Dendritic cell treated with granulocyte-macrophage colony-stimulating factor and Interleukin-4, amounts not matched to agents 40 ng/mL and 50 ng/mL, for 4 days (primary cell): ENCODE measurements around the gene GSE1.

ENCODE experiments used
- H3K27ac Mint-ChIP-seq: one replicate; pipeline ENCODE4 v1.8.0; 2022; ENCODE audit warnings: mild to moderate bottlenecking, mixed read lengths
- H3K27me3 Mint-ChIP-seq: one replicate; pipeline ENCODE4 v1.8.0; 2022; ENCODE audit warnings: mild to moderate bottlenecking, mixed read lengths
- H3K36me3 Mint-ChIP-seq: one replicate; pipeline ENCODE4 v1.8.0; 2022; ENCODE audit warnings: low read depth, mixed read lengths
- H3K4me1 Mint-ChIP-seq: one replicate; pipeline ENCODE4 v1.8.0; 2022; ENCODE audit warnings: low read depth, mixed read lengths
- H3K4me3 Mint-ChIP-seq: one replicate; pipeline ENCODE4 v1.8.0; 2022; ENCODE audit warnings: mild to moderate bottlenecking, moderate library complexity, mixed read lengths
- H3K9me3 Mint-ChIP-seq: one replicate; pipeline ENCODE4 v1.8.0; 2022; ENCODE audit warnings: mixed read lengths
- intact Hi-C: fragments of 100-400 bp; cut with micrococcal nuclease; formaldehyde crosslinking; loops from one replicate; pipeline ENCODE4 v1.15.0; 2022

Gene GSE1

DNA sequence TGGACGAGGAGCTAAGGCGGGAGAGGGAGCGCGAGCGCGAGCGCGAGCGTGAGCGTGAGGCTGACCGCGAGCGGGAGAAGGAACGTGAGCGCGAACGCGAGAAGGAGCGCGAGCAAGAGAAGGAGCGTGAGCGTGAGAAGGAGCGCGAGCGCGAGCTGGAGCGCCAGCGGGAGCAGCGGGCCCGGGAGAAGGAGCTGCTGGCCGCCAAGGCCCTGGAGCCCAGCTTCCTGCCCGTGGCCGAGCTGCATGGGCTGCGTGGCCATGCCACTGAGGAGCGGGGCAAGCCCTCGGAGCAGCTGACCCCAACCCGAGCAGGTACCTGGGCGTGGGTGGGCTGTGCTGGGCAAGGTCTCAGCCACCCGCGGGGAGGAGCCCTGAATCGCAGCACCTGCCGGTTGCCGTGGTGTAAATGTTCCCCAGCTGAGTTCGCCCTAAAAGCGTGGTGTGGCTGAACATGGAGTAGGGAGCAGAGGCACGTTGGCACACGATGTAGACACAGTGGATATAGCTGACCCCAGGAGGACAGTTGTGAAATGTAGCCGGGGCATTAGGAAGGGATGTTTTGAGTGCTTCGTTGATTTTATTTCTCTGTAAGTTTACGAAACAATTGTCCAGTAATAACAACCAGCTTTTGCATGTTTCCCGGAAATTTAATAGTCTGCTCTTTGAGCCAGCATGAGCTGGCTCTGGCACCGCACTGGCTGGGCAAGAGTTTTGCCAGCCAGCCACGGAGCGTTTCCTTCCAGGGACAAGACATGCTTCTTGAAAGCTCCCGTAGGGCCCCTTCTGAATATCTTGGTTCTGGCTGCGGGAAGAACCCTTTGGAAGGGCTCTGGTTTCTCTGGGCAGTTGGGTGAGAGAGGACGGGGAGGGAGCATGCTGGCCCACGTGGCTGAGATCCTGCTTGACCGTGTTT, 43.5 kb downstream of the GSE1 start:
- no peaks in the 10 kb centered on the region for H3K9me3 Mint-ChIP-seq
- intact Hi-C loops, result no loop called here
- H3K4me1 Mint-ChIP-seq, result peaks cover 21% of the 10 kb centered on the region
- H3K27ac Mint-ChIP-seq, result no peak overlapping the region
- no peak overlapping the region for H3K4me3 Mint-ChIP-seq
- H3K36me3 Mint-ChIP-seq, result peaks cover 97% of the 10 kb centered on the region
- H3K27me3 Mint-ChIP-seq, result no peaks in the 10 kb centered on the region

DNA sequence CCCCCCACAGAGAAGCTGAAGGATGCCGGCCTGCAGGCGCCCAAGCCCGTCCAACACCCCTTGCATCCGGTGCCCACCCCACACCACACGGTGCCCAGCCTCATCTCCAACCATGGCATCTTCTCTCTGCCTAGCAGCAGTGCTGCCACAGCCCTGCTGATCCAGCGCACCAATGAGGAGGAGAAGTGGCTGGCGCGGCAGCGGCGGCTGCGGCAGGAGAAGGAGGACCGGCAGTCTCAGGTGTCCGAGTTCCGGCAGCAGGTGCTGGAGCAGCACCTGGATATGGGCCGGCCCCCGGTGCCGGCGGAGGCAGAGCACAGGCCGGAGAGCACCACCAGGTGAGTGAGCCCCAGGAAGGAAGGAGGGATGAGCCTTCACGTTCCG, 44.1 kb downstream of the GSE1 start:
- H3K9me3 Mint-ChIP-seq, result no peaks in the 10 kb centered on the region
- H3K27ac Mint-ChIP-seq, result no peak overlapping the region
- H3K4me1 Mint-ChIP-seq, result peaks cover 14% of the 10 kb centered on the region
- H3K4me3 Mint-ChIP-seq, result no peak overlapping the region
- H3K36me3 Mint-ChIP-seq, result peaks cover 97% of the 10 kb centered on the region
- intact Hi-C loops, result no loop called here
- no peaks in the 10 kb centered on the region for H3K27me3 Mint-ChIP-seq

GRCh38 chr16:85657996-85658395, 44.9 kb downstream of the GSE1 start:
- Mint-ChIP-seq H3K9me3 (no peaks in the 10 kb centered on the region), H3K36me3 (peaks cover 99% of the 10 kb centered on the region), H3K27ac (no peak overlapping the region), H3K4me3 (no peak overlapping the region), H3K27me3 (no peaks in the 10 kb centered on the region), H3K4me1 (peaks cover 8% of the 10 kb centered on the region)
- intact Hi-C loops, result no loop called here

DNA sequence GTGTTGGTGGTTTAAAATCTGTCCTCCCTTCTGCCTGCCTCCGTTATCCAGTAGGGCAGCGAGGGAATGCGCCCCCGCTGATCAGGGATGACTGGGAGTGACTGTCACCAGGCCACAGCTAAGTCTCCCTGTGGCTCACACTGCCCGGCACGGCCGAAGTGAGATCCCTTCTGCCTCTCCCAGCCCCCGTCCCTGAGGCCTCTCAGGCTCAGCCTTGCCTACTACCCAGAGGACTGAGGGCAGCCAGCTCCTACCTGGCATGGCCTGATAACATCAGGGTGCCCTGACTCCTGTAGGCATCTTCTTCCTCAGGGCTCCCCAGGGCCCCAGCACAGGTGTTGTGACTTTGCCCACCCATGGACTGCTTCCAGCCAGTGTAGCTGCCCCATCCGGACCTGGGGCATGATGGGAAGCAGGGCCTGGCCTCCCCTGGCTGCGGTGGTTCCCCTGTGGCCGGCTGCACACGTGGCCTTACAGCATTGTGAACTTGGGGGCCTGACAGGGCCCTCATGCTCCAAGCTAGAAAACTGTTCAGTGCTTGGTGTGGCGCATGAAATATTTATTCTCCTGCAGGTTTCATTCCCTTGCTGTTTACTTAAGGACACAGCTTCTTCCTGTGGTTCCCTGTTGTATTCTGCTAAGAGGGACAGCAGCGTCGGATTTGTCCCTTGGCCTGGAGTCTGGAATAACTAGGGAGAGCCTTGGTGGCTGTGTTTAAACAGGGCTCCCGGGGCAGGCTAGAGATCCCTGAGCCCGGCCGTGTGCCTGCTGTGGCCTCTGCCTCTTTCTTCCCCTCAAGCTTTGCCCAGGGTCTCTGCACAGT, 45.6 kb downstream of the GSE1 start:
- Mint-ChIP-seq H3K4me1 (peaks cover 4% of the 10 kb centered on the region), H3K27ac (no peak overlapping the region), H3K9me3 (no peaks in the 10 kb centered on the region), H3K4me3 (no peak overlapping the region), H3K27me3 (no peaks in the 10 kb centered on the region), H3K36me3 (peaks cover 100% of the 10 kb centered on the region)
- intact Hi-C loops, result no loop called here

GRCh38 chr16:85659336-85659735, 46.2 kb downstream of the GSE1 start:
- H3K27me3 Mint-ChIP-seq, result no peaks in the 10 kb centered on the region
- no peaks in the 10 kb centered on the region for H3K9me3 Mint-ChIP-seq
- H3K4me1 Mint-ChIP-seq, result no peaks in the 10 kb centered on the region
- peaks cover 100% of the 10 kb centered on the region for H3K36me3 Mint-ChIP-seq
- H3K27ac Mint-ChIP-seq, result no peak overlapping the region
- H3K4me3 Mint-ChIP-seq, result no peak overlapping the region
- intact Hi-C loops, result no loop called here

DNA sequence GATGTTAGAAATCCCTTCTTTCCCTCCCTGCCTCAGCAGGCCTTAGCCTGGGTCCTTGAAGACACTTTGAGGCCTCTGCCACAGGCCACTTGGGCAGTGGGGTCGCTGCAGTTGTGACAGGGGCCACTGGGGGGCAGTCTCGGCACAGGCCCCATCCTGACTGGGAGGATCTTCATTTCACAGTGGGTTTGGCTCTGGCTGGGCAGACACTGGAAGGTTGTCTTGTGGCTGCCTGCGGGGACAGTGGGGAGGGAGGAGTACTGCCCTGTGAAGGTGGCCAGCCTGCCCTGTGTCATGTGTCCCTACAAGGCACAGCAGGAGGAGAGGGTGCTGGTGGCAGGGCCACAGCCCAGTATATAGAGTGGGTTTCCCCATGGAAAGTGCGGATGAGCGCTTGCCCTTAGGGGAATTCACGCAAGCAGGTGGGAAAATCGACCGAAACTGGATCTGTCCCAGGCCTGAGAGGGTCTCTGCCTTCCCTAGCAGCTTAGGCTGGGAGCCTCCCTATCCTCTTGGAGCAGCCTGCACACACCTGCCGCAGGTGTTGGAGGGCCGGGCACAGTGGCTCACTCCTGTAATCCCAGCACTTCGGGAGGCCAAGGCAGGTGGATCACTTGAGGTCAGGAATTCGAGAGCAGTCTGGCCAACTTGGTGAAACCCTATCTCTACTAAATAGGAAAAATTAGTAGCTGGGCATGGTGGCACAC, 46.8 kb downstream of the GSE1 start:
- H3K9me3 Mint-ChIP-seq, result no peaks in the 10 kb centered on the region
- intact Hi-C loops, result no loop called here
- H3K36me3 Mint-ChIP-seq, result peaks cover 100% of the 10 kb centered on the region
- no peaks in the 10 kb centered on the region for H3K27me3 Mint-ChIP-seq
- no peak overlapping the region for H3K27ac Mint-ChIP-seq
- H3K4me1 Mint-ChIP-seq, result no peaks in the 10 kb centered on the region
- H3K4me3 Mint-ChIP-seq, result no peak overlapping the region

GRCh38 chr16:85660843-85661739, 48.0 kb downstream of the GSE1 start:
- no peak overlapping the region for H3K4me3 Mint-ChIP-seq
- no peak overlapping the region for H3K27ac Mint-ChIP-seq
- H3K27me3 Mint-ChIP-seq, result no peaks in the 10 kb centered on the region
- peaks cover 100% of the 10 kb centered on the region for H3K36me3 Mint-ChIP-seq
- H3K9me3 Mint-ChIP-seq, result no peaks in the 10 kb centered on the region
- intact Hi-C loops, result no loop called here
- no peaks in the 10 kb centered on the region for H3K4me1 Mint-ChIP-seq

GRCh38 chr16:85661740-85662481, 48.8 kb downstream of the GSE1 start:
- Mint-ChIP-seq H3K4me1 (no peaks in the 10 kb centered on the region), H3K4me3 (no peak overlapping the region), H3K27ac (no peak overlapping the region), H3K36me3 (peaks cover 100% of the 10 kb centered on the region), H3K27me3 (no peaks in the 10 kb centered on the region), H3K9me3 (no peaks in the 10 kb centered on the region)
- intact Hi-C loops, result no loop called here

GRCh38 chr16:85662482-85662812, 49.3 kb downstream of the GSE1 start:
- H3K9me3 Mint-ChIP-seq, result no peaks in the 10 kb centered on the region
- no peak overlapping the region for H3K27ac Mint-ChIP-seq
- H3K4me1 Mint-ChIP-seq, result no peaks in the 10 kb centered on the region
- no peak overlapping the region for H3K4me3 Mint-ChIP-seq
- intact Hi-C loops, result no loop called here
- peaks cover 100% of the 10 kb centered on the region for H3K36me3 Mint-ChIP-seq
- H3K27me3 Mint-ChIP-seq, result no peaks in the 10 kb centered on the region

DNA sequence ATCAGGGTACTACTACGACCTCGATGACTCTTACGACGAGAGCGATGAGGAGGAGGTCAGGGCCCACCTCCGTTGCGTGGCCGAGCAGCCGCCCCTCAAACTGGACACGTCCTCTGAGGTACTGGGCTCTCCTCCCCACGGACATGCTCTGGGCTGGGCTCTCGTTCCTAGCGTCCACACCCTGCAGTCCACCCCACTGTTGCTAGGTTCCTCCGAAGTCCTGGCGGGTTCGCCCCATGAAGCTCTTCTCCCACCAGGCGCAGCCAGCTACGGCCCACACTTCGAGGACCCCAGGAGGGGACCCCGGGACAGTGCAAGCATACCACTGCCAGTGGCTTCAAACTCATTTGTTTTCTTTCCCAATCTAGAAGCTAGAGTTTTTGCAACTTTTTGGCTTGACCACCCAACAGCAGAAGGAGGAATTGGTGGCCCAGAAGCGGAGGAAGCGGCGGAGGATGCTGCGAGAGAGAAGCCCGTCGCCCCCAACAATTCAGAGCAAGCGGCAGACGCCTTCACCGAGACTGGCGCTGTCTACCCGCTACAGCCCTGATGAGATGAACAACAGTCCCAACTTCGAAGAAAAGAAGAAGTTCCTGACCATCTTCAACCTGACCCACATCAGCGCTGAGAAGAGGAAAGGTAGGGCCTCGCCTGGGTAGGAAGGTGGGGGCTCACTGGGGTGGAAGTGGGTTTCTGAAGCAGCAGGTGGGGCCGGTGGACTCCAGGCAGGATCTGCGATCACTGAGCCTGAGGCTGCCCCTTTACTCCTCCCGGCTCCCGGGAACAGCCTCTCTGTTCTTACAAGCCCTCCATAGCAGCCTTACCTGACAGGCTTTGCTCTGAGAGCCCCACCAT, 50.1 kb downstream of the GSE1 start:
- H3K27ac Mint-ChIP-seq, result no peak overlapping the region
- intact Hi-C loops, result no loop called here
- H3K36me3 Mint-ChIP-seq, result peaks cover 100% of the 10 kb centered on the region
- no peaks in the 10 kb centered on the region for H3K4me1 Mint-ChIP-seq
- no peak overlapping the region for H3K4me3 Mint-ChIP-seq
- H3K9me3 Mint-ChIP-seq, result no peaks in the 10 kb centered on the region
- no peaks in the 10 kb centered on the region for H3K27me3 Mint-ChIP-seq

- no peaks in the 10 kb centered on the region for H3K4me1 Mint-ChIP-seq
- intact Hi-C loops, result no loop called here
- peaks cover 100% of the 10 kb centered on the region for H3K36me3 Mint-ChIP-seq
- H3K27me3 Mint-ChIP-seq, result no peaks in the 10 kb centered on the region
- H3K9me3 Mint-ChIP-seq, result no peaks in the 10 kb centered on the region
- no peak overlapping the region for H3K27ac Mint-ChIP-seq
- H3K4me3 Mint-ChIP-seq, result no peak overlapping the region
Observed at GRCh38 chr16:85663891-85664321, 50.8 kb downstream of the GSE1 start.
